Astrocyte (in vitro differentiated cells and primary cell): ENCODE data around the gene EPHA2. TPM values are rescaled to one million over a fixed set of nuclear protein-coding genes. Genes with fewer than 3 reads are reported as not detected.

Experiments
- DNase-seq: peaks from one replicate; pipeline ENCODE4 v3.0.0-alpha.2; 2010; ENCODE audit warnings: low read depth
- FAIRE-seq: peaks from 2 replicates; lab custom pipeline; 2011; peaks lifted over from hg19 to GRCh38; lab: Jason Lieb, UNC
- H2AFZ ChIP-seq: 2 replicates; pipeline ENCODE4 v1.6.0; 2012; ENCODE audit warnings: low read depth, low read length, inconsistent platforms
- H3K27ac ChIP-seq: 2 replicates; pipeline ENCODE4 v1.5.1; 2011; ENCODE audit warnings: low read depth, low read length, inconsistent platforms
- H3K27me3 ChIP-seq: 2 replicates; pipeline ENCODE4 v1.6.0; 2011; ENCODE audit warnings: low read length, inconsistent platforms; ENCODE audit not compliant: insufficient read depth
- H3K36me3 ChIP-seq: 2 replicates; pipeline ENCODE4 v1.5.1; 2011; ENCODE audit warnings: low read length, inconsistent platforms; ENCODE audit not compliant: insufficient read depth
- H3K4me1 ChIP-seq: 2 replicates; pipeline ENCODE4 v1.5.1; 2011; ENCODE audit warnings: low read length, inconsistent platforms; ENCODE audit not compliant: insufficient read depth
- H3K4me2 ChIP-seq: 2 replicates; pipeline ENCODE4 v1.6.0; 2012; ENCODE audit warnings: low read length, inconsistent platforms
- H3K4me3 ChIP-seq: 2 replicates; pipeline ENCODE4 v1.5.1; 2011; ENCODE audit warnings: low read depth, mild to moderate bottlenecking, low read length, inconsistent platforms; ENCODE audit not compliant: insufficient read depth
- H3K79me2 ChIP-seq: 2 replicates; pipeline ENCODE4 v1.6.0; 2012; ENCODE audit warnings: mild to moderate bottlenecking, low read length, inconsistent platforms; ENCODE audit not compliant: insufficient read depth
- H3K9ac ChIP-seq: 2 replicates; pipeline ENCODE4 v1.6.0; 2012; ENCODE audit warnings: mild to moderate bottlenecking, low read length, inconsistent platforms
- H3K9me3 ChIP-seq: 2 replicates; pipeline ENCODE4 v1.5.1; 2012; ENCODE audit warnings: low read depth, mild to moderate bottlenecking, low read length, inconsistent platforms; ENCODE audit not compliant: insufficient read depth
- H4K20me1 ChIP-seq: 2 replicates; pipeline ENCODE4 v1.6.0; 2012; ENCODE audit warnings: low read length, inconsistent platforms; ENCODE audit not compliant: insufficient read depth
- H3K27ac Mint-ChIP-seq: one replicate; pipeline ENCODE4 v1.8.0; 2021; ENCODE audit warnings: mild to moderate bottlenecking, mixed read lengths; ENCODE audit not compliant: unreplicated experiment
- H3K27me3 Mint-ChIP-seq: one replicate; pipeline ENCODE4 v1.8.0; 2021; ENCODE audit warnings: low read depth, mixed read lengths; ENCODE audit not compliant: unreplicated experiment
- H3K36me3 Mint-ChIP-seq: one replicate; pipeline ENCODE4 v1.8.0; 2021; ENCODE audit warnings: low read depth, mixed read lengths; ENCODE audit not compliant: unreplicated experiment
- H3K4me1 Mint-ChIP-seq: one replicate; pipeline ENCODE4 v1.8.0; 2021; ENCODE audit warnings: low read depth, mixed read lengths; ENCODE audit not compliant: unreplicated experiment
- H3K4me3 Mint-ChIP-seq: one replicate; pipeline ENCODE4 v1.8.0; 2021; ENCODE audit warnings: mild to moderate bottlenecking, moderate library complexity, mixed read lengths; ENCODE audit not compliant: unreplicated experiment
- H3K9me3 Mint-ChIP-seq: one replicate; pipeline ENCODE4 v1.8.0; 2021; ENCODE audit warnings: mild to moderate bottlenecking, mixed read lengths; ENCODE audit not compliant: unreplicated experiment
- CTCF ChIP-seq: IDR thresholded peaks from 2 replicates; pipeline ENCODE4 v1.5.1; 2011; ENCODE audit warnings: low read depth, mild to moderate bottlenecking, inconsistent platforms, low read length, moderate library complexity; ENCODE audit not compliant: insufficient read depth
- EZH2 ChIP-seq: IDR thresholded peaks from 2 replicates; pipeline ENCODE4 v1.6.1; 2012; ENCODE audit warnings: mild to moderate bottlenecking, low read length, inconsistent platforms; ENCODE audit not compliant: insufficient read depth
- total RNA-seq: library from RNA; stranded (reverse); gene quantifications from 2 replicates; pipeline ENCODE4 v1.2.1, GENCODE V29; 2021

Gene EPHA2
- total RNA-seq, 1 donor from 2014 or later: 140 TPM

GRCh38 chr1:16099412-16099811 is 56.5 kb downstream of the EPHA2 start:
- no peak for FAIRE-seq
- TF ChIP-seq EZH2 (no peak), CTCF (no peak)
- H3K4me1 ChIP-seq: no peaks in the 10 kb centered on the region
- H2AFZ ChIP-seq: no peak overlapping the region
- Mint-ChIP-seq H3K4me1 (no peaks in the 10 kb centered on the region), H3K4me3 (no peak overlapping the region), H3K27ac (no peak overlapping the region), H3K36me3 (no peaks in the 10 kb centered on the region), H3K27me3 (peaks cover 22% of the 10 kb centered on the region), H3K9me3 (peaks cover 16% of the 10 kb centered on the region)
- H3K4me3 ChIP-seq: no peak overlapping the region
- H3K27ac ChIP-seq: no peak overlapping the region
- no peak overlapping the region for H3K9ac ChIP-seq
- no peaks in the 10 kb centered on the region for H3K9me3 ChIP-seq
- no peaks in the 10 kb centered on the region for H3K36me3 ChIP-seq
- peaks cover 5% of the 10 kb centered on the region for H3K27me3 ChIP-seq
- H4K20me1 ChIP-seq: no peaks in the 10 kb centered on the region
- no peak for DNase-seq
- no peaks in the 10 kb centered on the region for H3K79me2 ChIP-seq
- no peak overlapping the region for H3K4me2 ChIP-seq

GRCh38 chr1:16095447-16095846 is 60.4 kb downstream of the EPHA2 start:
- peaks cover 38% of the 10 kb centered on the region for H3K27me3 Mint-ChIP-seq
- no peaks in the 10 kb centered on the region for H3K36me3 Mint-ChIP-seq
- no peak for DNase-seq
- H3K9me3 Mint-ChIP-seq: peaks cover 8% of the 10 kb centered on the region
- no peaks in the 10 kb centered on the region for H3K9me3 ChIP-seq
- H3K4me1 Mint-ChIP-seq: no peaks in the 10 kb centered on the region
- peaks cover 5% of the 10 kb centered on the region for H3K27me3 ChIP-seq
- no peaks in the 10 kb centered on the region for H3K36me3 ChIP-seq
- no peaks in the 10 kb centered on the region for H4K20me1 ChIP-seq
- H3K4me1 ChIP-seq: peaks cover 2% of the 10 kb centered on the region
- FAIRE-seq: no peak
- no peak overlapping the region for H3K4me2 ChIP-seq
- H3K27ac Mint-ChIP-seq: no peak overlapping the region
- no peak overlapping the region for H3K9ac ChIP-seq
- no peak overlapping the region for H3K27ac ChIP-seq
- no peak overlapping the region for H3K4me3 Mint-ChIP-seq
- H3K4me3 ChIP-seq: no peak overlapping the region
- H3K79me2 ChIP-seq: no peaks in the 10 kb centered on the region
- no peak overlapping the region for H2AFZ ChIP-seq
- TF ChIP-seq CTCF: no peak
- no peak for TF ChIP-seq EZH2

GRCh38 chr1:16094453-16095158 is 61.3 kb downstream of the EPHA2 start:
- FAIRE-seq: no peak
- no peaks in the 10 kb centered on the region for H3K36me3 Mint-ChIP-seq
- no peak overlapping the region for H3K4me2 ChIP-seq
- H3K9me3 Mint-ChIP-seq: peaks cover 3% of the 10 kb centered on the region
- H3K9me3 ChIP-seq: no peaks in the 10 kb centered on the region
- H3K9ac ChIP-seq: no peak overlapping the region
- TF ChIP-seq CTCF (no peak), EZH2 (no peak)
- no peaks in the 10 kb centered on the region for H3K36me3 ChIP-seq
- no peak overlapping the region for H3K27ac ChIP-seq
- peaks cover 2% of the 10 kb centered on the region for H3K4me1 ChIP-seq
- no peak overlapping the region for H2AFZ ChIP-seq
- H3K27me3 ChIP-seq: peaks cover 5% of the 10 kb centered on the region
- H3K79me2 ChIP-seq: no peaks in the 10 kb centered on the region
- H3K4me3 ChIP-seq: no peak overlapping the region
- H4K20me1 ChIP-seq: no peaks in the 10 kb centered on the region
- H3K27ac Mint-ChIP-seq: no peak overlapping the region
- peaks cover 39% of the 10 kb centered on the region for H3K27me3 Mint-ChIP-seq
- H3K4me3 Mint-ChIP-seq: no peak overlapping the region
- DNase-seq: no peak
- H3K4me1 Mint-ChIP-seq: no peaks in the 10 kb centered on the region
